LNCaP clone FGC (cell line): Measurements from ENCODE around the gene ZBTB38.

ENCODE experiments used
- DNase-seq: peaks from one replicate; pipeline ENCODE4 v3.0.0-alpha.2; 2011; ENCODE audit warnings: low read depth
- H3K4me3 ChIP-seq: 2 replicates; pipeline ENCODE4 v1.5.1; 2011; ENCODE audit warnings: mild to moderate bottlenecking, low read depth, low read length, control low read depth
- TF ChIP-seq, protein P1 (sequence below): IDR thresholded peaks from 2 replicates; pipeline ENCODE4 v1.5.1; 2012; ENCODE audit warnings: mild to moderate bottlenecking; ENCODE audit not compliant: control insufficient read depth, insufficient read depth; ENCODE audit errors: extremely low read depth

The ZBTB38 gene

DNA sequence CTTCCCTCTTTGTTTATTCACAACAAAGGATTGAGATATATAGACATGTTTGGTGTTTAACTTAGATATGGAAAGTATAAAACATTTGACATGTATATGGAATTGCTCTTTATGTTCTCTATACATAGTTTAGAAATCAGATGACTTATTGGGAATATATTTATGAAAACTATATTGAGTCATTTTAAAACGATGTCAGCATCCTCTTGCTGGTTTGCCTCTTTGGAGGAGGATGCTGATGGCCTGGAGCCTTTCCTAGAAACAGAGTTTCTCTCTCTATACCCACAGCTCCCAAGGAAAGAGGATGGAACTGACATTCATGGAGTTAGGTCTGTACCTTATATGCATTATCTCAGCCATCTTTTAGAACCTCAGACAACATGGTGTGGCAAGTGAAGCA is 40.3 kb downstream of the ZBTB38 start:
- H3K4me3 ChIP-seq: no peak overlapping the region
- no peak for DNase-seq
- TF ChIP-seq, protein P1, sequence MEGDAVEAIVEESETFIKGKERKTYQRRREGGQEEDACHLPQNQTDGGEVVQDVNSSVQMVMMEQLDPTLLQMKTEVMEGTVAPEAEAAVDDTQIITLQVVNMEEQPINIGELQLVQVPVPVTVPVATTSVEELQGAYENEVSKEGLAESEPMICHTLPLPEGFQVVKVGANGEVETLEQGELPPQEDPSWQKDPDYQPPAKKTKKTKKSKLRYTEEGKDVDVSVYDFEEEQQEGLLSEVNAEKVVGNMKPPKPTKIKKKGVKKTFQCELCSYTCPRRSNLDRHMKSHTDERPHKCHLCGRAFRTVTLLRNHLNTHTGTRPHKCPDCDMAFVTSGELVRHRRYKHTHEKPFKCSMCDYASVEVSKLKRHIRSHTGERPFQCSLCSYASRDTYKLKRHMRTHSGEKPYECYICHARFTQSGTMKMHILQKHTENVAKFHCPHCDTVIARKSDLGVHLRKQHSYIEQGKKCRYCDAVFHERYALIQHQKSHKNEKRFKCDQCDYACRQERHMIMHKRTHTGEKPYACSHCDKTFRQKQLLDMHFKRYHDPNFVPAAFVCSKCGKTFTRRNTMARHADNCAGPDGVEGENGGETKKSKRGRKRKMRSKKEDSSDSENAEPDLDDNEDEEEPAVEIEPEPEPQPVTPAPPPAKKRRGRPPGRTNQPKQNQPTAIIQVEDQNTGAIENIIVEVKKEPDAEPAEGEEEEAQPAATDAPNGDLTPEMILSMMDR: no peak

DNA sequence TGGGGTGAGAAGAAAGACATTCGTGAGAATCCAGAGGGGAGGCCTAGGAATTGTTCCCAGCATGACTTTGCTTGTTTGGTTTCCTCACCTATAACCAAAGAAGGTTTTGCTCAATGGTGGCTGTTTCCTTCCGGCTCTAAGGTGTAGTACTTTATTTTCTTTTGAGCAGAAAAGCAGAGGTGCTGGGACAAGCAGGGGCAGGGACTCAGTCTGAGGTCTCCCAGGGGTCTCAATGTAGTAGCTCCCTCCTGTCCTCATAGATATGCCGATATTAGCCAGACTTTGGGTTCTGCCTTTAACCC is 41.6 kb downstream of the ZBTB38 start:
- H3K4me3 ChIP-seq: no peak overlapping the region

DNA sequence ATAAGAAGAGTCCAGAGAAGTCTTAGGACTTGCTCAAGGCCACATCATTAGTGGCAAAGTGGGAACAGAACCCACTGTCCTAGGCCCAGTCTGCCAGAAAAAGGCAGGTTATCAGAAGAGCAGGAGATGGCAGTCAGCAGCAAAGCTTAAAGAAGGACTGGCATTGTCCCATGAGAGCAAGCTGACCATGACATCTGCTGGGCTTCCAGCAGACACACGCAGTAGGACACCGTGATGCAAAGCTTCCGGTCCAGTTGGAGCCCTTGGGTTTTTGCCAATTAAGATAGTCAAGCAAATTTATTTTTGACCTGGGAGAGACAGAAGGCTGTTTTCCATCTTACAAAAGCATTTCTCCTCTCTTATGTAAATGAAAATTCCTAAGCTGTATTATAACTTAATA is 42.1 kb downstream of the ZBTB38 start:
- peak; percentile 33 for DNase-seq
- no peak overlapping the region for H3K4me3 ChIP-seq
- TF ChIP-seq, protein P1: no peak

More for the DNA sequence above, 41.6 kb downstream of the ZBTB38 start:
- TF ChIP-seq, protein P1: no peak
- DNase-seq: no peak

DNA sequence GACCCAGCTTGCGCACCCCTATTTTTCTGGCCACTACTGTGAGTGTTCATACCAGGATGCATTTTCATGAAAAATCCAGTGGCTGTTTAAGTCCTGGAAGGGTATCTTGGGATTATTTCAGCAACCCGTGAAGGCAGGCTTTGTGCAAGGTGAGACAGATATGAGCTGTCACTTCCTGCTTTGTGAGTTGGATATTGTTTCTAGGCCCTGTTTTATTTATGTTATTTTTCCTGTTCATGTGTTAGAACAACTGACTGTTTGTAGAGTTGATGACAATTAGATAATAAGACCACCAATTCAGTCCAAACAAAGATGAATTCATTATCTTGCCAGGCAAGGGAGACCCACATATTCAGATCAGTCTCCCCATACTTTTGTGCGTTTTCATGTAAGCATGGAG is 42.5 kb downstream of the ZBTB38 start:
- no peak overlapping the region for H3K4me3 ChIP-seq
- TF ChIP-seq, protein P1: no peak
- no peak for DNase-seq

DNA sequence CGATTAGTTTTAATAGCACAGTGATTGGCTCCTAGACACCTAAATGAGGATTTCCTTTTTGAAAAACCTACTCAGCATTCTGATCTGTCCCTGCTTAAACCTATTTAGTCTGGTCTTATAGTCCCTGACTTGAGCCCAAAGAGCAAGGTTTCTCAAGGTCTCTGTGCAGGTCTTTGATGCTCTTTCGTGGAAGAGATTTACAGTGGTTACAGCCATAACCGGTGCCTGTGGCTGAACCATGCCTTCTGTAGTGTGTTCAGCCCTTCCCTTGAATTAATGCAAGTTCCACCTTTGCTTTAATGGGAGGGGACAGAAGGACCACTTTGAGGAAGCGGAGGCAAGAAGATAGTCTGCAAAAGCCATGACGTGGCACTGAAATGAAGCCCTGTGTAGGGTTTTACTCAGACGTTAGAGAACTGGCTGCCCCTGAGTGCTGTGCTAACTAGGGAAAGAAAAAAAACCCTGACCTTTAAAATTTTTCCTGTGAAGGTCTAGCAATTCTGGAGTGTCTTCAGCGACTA is 43.0 kb downstream of the ZBTB38 start:
- DNase-seq: no peak
- TF ChIP-seq, protein P1: no peak
- H3K4me3 ChIP-seq: no peak overlapping the region

DNA sequence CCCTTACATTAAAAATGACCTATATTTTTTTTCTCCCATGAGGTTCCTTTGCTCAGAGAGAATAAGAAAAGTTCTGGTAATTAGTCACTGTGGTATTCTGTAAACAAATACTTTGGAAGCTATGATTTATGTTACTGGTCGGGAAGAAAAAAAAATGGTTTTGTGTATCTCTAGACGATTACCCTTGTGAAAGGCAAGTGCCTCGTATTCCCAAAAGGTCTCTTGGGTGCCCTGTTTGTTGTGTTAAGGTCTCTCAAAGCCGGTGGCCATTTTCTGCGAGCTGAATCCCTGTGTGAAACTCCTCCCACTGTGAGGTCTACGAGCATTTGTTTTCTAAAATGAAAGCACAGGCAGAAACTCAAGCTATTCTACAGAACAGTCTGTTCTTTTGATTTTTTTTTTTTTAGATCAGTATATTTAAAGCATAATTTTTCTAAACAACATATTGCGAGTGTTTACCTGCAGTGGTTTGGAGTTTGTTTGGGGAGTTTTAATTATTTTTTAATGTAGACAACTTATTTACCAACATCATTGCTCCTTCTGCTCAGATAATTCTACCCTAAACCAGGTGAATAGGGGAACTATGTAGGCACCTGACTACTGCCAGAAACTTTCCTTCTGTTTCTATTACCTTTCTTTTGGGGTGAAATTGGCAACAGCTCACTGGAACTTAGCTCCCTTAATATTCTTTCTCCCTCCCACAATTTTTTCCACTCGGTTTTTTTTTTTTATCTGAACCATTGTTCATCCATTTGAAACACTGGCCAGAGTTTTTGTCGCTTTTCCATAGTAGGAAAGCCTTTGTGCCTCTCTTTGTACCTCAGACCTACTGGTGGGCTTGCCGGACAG is 44.0 kb downstream of the ZBTB38 start:
- DNase-seq: no peak
- TF ChIP-seq, protein P1: no peak
- peak overlapping the region; percentile 47 for H3K4me3 ChIP-seq

DNA sequence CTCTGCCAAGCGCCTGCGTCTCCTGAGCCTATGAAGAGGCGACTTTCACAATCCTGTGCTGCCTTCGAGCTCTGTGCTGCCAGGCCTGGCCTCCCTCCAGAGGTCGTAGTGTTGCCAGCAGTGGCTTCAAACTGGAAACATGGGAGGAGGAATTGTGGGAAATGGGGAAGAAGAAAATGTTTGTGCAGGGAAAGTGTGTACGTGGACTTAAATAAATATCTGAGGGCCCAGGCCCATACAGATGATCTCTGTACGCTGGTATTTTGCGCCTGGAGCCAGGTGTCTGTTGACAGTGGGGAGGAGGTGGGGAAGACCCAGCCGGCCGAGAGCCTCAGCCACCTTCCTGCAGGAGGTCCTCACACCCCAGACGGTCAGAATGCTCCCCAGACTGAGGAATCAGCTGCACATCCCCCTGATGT is 44.6 kb downstream of the ZBTB38 start:
- peak; percentile 96 for DNase-seq
- H3K4me3 ChIP-seq: peak overlapping the region; percentile 47

More for the DNA sequence above, 44.6 kb downstream of the ZBTB38 start:
- TF ChIP-seq, protein P1: no peak
